NT2/D1 (cell line): ENCODE data around the gene MDM4.

Experiments used
- SUZ12 ChIP-seq: IDR thresholded peaks from 2 replicates; pipeline ENCODE4 v1.6.1; 2011; ENCODE audit not compliant: insufficient read length, insufficient read depth; ENCODE audit errors: extremely low read depth
- YY1 ChIP-seq: IDR thresholded peaks from 2 replicates; pipeline ENCODE4 v1.6.1; 2011; ENCODE audit not compliant: insufficient read length, insufficient read depth

DNA sequence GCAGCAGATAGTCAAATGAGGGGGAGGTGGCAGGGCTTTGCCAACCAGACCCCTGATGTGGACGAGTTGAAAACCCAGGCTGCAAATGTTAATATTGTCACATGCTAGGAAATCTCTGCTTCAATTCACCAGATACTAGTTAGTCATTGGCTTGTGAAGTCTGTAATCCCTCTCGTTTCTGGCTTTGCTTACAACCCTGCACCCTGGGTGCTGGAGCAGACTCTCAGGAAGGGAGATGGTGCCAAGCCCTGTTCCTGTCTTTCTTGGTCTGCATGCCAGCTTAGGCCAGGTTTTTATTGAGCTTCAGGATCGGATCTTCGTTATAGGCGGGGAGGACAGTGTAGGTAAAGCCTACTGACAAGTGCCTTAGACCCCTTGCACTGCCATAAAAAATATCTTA, 53.3 kb downstream of the MDM4 start:
- TF ChIP-seq YY1, result no peak
- TF ChIP-seq SUZ12, result no peak
